Right lobe of liver (tissue), 4 donors: ENCODE results near the gene HOXD9.

Experiments
- POLR2A ChIP-seq: fragments of 450-650 bp; IDR thresholded peaks from one replicate; pipeline ENCODE4 v1.6.1; 2017; ENCODE audit warnings: antibody characterized with exemption, mild to moderate bottlenecking
- TF ChIP-seq, protein P1 (sequence below), 4 donors: fragments of 200-600 bp in 3 of 4; fragments of 450-650 bp in 1 of 4; IDR thresholded peaks; one replicate each; pipeline versions ENCODE4 v1.5.1 to v1.8.0; 2016 to 2022; ENCODE audit warnings: antibody characterized with exemption in 4 of 4, mild to moderate bottlenecking in 2 of 4
- donor health status: DM: no; HTN: no; CAD: no.
- donor health status: DM: no; HTN: no; CAD: no.
- donor health status: DM: no; HTN: yes; CAD: no.

DNA sequence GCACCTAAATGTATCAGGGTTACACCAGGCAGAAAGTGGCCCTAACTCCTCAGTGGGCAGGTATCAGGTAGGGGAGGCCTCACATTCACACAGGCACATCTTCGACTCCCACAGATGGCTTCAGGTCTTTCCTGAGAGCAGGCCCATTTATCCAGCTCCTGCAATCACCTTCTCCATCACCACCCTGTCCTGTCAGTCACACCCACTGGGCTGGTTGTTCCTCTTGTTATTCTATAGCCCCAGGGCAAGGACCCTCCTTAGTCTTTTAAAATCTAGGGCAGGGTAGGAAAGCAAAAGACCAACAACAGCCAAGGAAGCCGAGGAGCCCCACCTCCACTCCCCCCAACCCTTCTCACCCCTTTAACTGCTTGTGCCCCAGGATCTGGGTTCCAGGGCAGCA, 19.8 kb downstream of the HOXD9 start:
- TF ChIP-seq, protein P1, sequence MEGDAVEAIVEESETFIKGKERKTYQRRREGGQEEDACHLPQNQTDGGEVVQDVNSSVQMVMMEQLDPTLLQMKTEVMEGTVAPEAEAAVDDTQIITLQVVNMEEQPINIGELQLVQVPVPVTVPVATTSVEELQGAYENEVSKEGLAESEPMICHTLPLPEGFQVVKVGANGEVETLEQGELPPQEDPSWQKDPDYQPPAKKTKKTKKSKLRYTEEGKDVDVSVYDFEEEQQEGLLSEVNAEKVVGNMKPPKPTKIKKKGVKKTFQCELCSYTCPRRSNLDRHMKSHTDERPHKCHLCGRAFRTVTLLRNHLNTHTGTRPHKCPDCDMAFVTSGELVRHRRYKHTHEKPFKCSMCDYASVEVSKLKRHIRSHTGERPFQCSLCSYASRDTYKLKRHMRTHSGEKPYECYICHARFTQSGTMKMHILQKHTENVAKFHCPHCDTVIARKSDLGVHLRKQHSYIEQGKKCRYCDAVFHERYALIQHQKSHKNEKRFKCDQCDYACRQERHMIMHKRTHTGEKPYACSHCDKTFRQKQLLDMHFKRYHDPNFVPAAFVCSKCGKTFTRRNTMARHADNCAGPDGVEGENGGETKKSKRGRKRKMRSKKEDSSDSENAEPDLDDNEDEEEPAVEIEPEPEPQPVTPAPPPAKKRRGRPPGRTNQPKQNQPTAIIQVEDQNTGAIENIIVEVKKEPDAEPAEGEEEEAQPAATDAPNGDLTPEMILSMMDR (IDR thresholded peaks at IDR 0.05), result no peak
- TF ChIP-seq POLR2A, result no peak
